ENCODE measurements around the gene SLC9A9. TPM values are rescaled to one million over a fixed set of nuclear protein-coding genes. Genes with fewer than 3 reads are reported as not detected.

SLC9A9 gene
- polyA plus RNA-seq, 1 of the 3 experiments (the other 2 are of a cell fraction) = 0.05 TPM

GRCh38 chr3:143306407-143306806 lies 541.9 kb downstream of the SLC9A9 start:
- H3K4me3 ChIP-seq (ENCODE audit: low read depth in 2 of 2, low read length in 1 of 2) = no peak overlapping the region
- no peaks in the 10 kb centered on the region for H3K27me3 ChIP-seq (ENCODE audit: insufficient read depth)
- H3K79me2 ChIP-seq (ENCODE audit: insufficient read depth) = no peaks in the 10 kb centered on the region
- H3K4me1 ChIP-seq (ENCODE audit: control insufficient read depth in 1 of 2, insufficient read depth in 2 of 2, low read depth in 1 of 2, low read length in 1 of 2) = no peaks in the 10 kb centered on the region
- no peaks in the 10 kb centered on the region for H4K20me1 ChIP-seq (ENCODE audit: insufficient read depth)
- H3K4me2 ChIP-seq = no peak overlapping the region
- no peaks in the 10 kb centered on the region for H3K9me2 ChIP-seq
- H3K36me3 ChIP-seq (replicated peaks in 1 of 2; ENCODE audit: control insufficient read depth in 1 of 2, insufficient read depth in 2 of 2, low read length in 1 of 2) = no peaks in the 10 kb centered on the region
- POLR2A ChIA-PET = no interaction called here
- H3F3A ChIP-seq (replicated peaks; ENCODE audit: insufficient read depth) = no peaks in the 10 kb centered on the region
- CTCF ChIA-PET = no interaction called here
- no peak for DNase-seq
- no peak for TF ChIP-seq POLR2AphosphoS5 (IDR thresholded peaks at IDR 0.05; ENCODE audit: low read depth, low read length)
- no peak for TF ChIP-seq IRF3 (IDR thresholded peaks at IDR 0.05; ENCODE audit: low read depth, low read length)
- no peak for TF ChIP-seq SMC3 (IDR thresholded peaks at IDR 0.05; ENCODE audit: low read depth, low read length)
- TF ChIP-seq RXRA (IDR thresholded peaks at IDR 0.05; ENCODE audit: borderline replicate concordance, low read depth) = no peak
- no peak for TF ChIP-seq GABPA (IDR thresholded peaks at IDR 0.05; ENCODE audit: low read depth)
- TF ChIP-seq GATA2 (CRISPR knock-in tag; IDR thresholded peaks at IDR 0.05) = no peak
- TF ChIP-seq YY1 (IDR thresholded peaks at IDR 0.05; ENCODE audit: low read depth) = no peak
- no peak for TF ChIP-seq TEAD4 (IDR thresholded peaks at IDR 0.05; ENCODE audit: borderline replicate concordance, insufficient read depth)
- no peak for TF ChIP-seq CTCF (IDR thresholded peaks at IDR 0.05)
- no peak for TF ChIP-seq PBX3 (IDR thresholded peaks at IDR 0.05)
- no peak for TF ChIP-seq SIN3A (IDR thresholded peaks at IDR 0.05; ENCODE audit: borderline replicate concordance, low read depth, low read length)
- no peak for TF ChIP-seq RAD21 (IDR thresholded peaks at IDR 0.05; ENCODE audit: low read length)
- no peak for TF ChIP-seq ELF1 (IDR thresholded peaks at IDR 0.05)
- TF ChIP-seq USF2 (IDR thresholded peaks at IDR 0.05; ENCODE audit: borderline replicate concordance, low read depth, low read length) = no peak
- H3K27ac ChIP-seq (ENCODE audit: low read depth in 2 of 2, low read length in 1 of 2) = no peak overlapping the region
- H2AFZ ChIP-seq (ENCODE audit: low read depth) = no peak overlapping the region
- H3K9me3 ChIP-seq = no peaks in the 10 kb centered on the region
- WGBS (ENCODE audit: low lambda C conversion rate) = 50% methylated on average over 1 of the region's 1 CpG
- H3K9ac ChIP-seq = no peak overlapping the region

Measured in SK-N-SH (cell line).